ENCODE data around the gene CLDND1. TPM values are rescaled to one million over a fixed set of nuclear protein-coding genes. Genes with fewer than 3 reads are reported as not detected.
A peak's percentile ranks its signal among the peaks of the same experiment; 100 is the strongest.

CLDND1 gene
- total RNA-seq, 1 experiment from 2014 or later: 80.6 TPM

GRCh38 chr3:98522544-98523281 is at the start of gene CLDND1 (continued):
- TF ChIP-seq FOXP1 (CRISPR knock-in tag; IDR thresholded peaks at IDR 0.05; ENCODE audit: borderline replicate concordance): peak; percentile 43; the same call in 1 of the 2 replicates
- no peak for TF ChIP-seq ZNF425 (CRISPR knock-in tag; conservative IDR thresholded peaks at IDR 0.05)
- TF ChIP-seq NR1H2 (CRISPR knock-in tag; IDR thresholded peaks at IDR 0.05): no peak
- TF ChIP-seq KAT7 (CRISPR knock-in tag; IDR thresholded peaks at IDR 0.05; ENCODE audit: borderline replicate concordance): no peak
- no peak for TF ChIP-seq RORB (CRISPR knock-in tag; IDR thresholded peaks at IDR 0.05)
- no peak for TF ChIP-seq NFYB (CRISPR knock-in tag; conservative IDR thresholded peaks at IDR 0.05; ENCODE audit: low read depth)
- TF ChIP-seq MXD4 (CRISPR knock-in tag; IDR thresholded peaks at IDR 0.05; ENCODE audit: borderline replicate concordance): no peak
- TF ChIP-seq NR2C2 (CRISPR knock-in tag; IDR thresholded peaks at IDR 0.05): no peak
- no peak for TF ChIP-seq E2F4 (CRISPR knock-in tag; IDR thresholded peaks at IDR 0.05; ENCODE audit: borderline replicate concordance, low read depth)
- TF ChIP-seq FOXP4 (CRISPR knock-in tag; IDR thresholded peaks at IDR 0.05): peak; percentile 26; the same call in 1 of the 2 replicates
- no peak for TF ChIP-seq JUN (CRISPR knock-in tag; IDR thresholded peaks at IDR 0.05)
- TF ChIP-seq, protein P1, sequence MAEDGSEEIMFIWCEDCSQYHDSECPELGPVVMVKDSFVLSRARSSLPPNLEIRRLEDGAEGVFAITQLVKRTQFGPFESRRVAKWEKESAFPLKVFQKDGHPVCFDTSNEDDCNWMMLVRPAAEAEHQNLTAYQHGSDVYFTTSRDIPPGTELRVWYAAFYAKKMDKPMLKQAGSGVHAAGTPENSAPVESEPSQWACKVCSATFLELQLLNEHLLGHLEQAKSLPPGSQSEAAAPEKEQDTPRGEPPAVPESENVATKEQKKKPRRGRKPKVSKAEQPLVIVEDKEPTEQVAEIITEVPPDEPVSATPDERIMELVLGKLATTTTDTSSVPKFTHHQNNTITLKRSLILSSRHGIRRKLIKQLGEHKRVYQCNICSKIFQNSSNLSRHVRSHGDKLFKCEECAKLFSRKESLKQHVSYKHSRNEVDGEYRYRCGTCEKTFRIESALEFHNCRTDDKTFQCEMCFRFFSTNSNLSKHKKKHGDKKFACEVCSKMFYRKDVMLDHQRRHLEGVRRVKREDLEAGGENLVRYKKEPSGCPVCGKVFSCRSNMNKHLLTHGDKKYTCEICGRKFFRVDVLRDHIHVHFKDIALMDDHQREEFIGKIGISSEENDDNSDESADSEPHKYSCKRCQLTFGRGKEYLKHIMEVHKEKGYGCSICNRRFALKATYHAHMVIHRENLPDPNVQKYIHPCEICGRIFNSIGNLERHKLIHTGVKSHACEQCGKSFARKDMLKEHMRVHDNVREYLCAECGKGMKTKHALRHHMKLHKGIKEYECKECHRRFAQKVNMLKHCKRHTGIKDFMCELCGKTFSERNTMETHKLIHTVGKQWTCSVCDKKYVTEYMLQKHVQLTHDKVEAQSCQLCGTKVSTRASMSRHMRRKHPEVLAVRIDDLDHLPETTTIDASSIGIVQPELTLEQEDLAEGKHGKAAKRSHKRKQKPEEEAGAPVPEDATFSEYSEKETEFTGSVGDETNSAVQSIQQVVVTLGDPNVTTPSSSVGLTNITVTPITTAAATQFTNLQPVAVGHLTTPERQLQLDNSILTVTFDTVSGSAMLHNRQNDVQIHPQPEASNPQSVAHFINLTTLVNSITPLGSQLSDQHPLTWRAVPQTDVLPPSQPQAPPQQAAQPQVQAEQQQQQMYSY (CRISPR knock-in tag; IDR thresholded peaks at IDR 0.05): no peak
- TF ChIP-seq, protein P2, sequence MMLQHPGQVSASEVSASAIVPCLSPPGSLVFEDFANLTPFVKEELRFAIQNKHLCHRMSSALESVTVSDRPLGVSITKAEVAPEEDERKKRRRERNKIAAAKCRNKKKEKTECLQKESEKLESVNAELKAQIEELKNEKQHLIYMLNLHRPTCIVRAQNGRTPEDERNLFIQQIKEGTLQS (CRISPR knock-in tag; conservative IDR thresholded peaks at IDR 0.05): no peak
- no peak for TF ChIP-seq IRF2 (CRISPR knock-in tag; IDR thresholded peaks at IDR 0.05; ENCODE audit: borderline replicate concordance, low read depth)
- no peak for TF ChIP-seq NFATC4 (CRISPR knock-in tag; IDR thresholded peaks at IDR 0.05)
- no peak for TF ChIP-seq ZNF232 (CRISPR knock-in tag; IDR thresholded peaks at IDR 0.05)
- no peak for TF ChIP-seq FOXJ3 (CRISPR knock-in tag; IDR thresholded peaks at IDR 0.05; ENCODE audit: borderline replicate concordance)
- TF ChIP-seq, protein P3, sequence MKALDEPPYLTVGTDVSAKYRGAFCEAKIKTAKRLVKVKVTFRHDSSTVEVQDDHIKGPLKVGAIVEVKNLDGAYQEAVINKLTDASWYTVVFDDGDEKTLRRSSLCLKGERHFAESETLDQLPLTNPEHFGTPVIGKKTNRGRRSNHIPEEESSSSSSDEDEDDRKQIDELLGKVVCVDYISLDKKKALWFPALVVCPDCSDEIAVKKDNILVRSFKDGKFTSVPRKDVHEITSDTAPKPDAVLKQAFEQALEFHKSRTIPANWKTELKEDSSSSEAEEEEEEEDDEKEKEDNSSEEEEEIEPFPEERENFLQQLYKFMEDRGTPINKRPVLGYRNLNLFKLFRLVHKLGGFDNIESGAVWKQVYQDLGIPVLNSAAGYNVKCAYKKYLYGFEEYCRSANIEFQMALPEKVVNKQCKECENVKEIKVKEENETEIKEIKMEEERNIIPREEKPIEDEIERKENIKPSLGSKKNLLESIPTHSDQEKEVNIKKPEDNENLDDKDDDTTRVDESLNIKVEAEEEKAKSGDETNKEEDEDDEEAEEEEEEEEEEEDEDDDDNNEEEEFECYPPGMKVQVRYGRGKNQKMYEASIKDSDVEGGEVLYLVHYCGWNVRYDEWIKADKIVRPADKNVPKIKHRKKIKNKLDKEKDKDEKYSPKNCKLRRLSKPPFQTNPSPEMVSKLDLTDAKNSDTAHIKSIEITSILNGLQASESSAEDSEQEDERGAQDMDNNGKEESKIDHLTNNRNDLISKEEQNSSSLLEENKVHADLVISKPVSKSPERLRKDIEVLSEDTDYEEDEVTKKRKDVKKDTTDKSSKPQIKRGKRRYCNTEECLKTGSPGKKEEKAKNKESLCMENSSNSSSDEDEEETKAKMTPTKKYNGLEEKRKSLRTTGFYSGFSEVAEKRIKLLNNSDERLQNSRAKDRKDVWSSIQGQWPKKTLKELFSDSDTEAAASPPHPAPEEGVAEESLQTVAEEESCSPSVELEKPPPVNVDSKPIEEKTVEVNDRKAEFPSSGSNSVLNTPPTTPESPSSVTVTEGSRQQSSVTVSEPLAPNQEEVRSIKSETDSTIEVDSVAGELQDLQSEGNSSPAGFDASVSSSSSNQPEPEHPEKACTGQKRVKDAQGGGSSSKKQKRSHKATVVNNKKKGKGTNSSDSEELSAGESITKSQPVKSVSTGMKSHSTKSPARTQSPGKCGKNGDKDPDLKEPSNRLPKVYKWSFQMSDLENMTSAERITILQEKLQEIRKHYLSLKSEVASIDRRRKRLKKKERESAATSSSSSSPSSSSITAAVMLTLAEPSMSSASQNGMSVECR (CRISPR knock-in tag; IDR thresholded peaks at IDR 0.05; ENCODE audit: borderline replicate concordance): no peak; the same call in 1 of the 2 replicates
- peak; percentile 70; the same call in 1 of the 2 replicates for TF ChIP-seq ERG (CRISPR knock-in tag; IDR thresholded peaks at IDR 0.05)
- TF ChIP-seq PRRX2 (CRISPR knock-in tag; IDR thresholded peaks at IDR 0.05): peak; percentile 67; the same call in 1 of the 2 replicates
- no peak for TF ChIP-seq TCF7 (CRISPR knock-in tag; IDR thresholded peaks at IDR 0.05; ENCODE audit: low read depth)
- no peak for TF ChIP-seq ZBTB43 (CRISPR knock-in tag; IDR thresholded peaks at IDR 0.05)
